ENCODE results near the gene KLC1.

GRCh38 chr14:103703433-103704385 is 74.7 kb downstream of the KLC1 start:
- TF ChIP-seq CTCF (IDR thresholded peaks at IDR 0.05; ENCODE audit: insufficient read depth, low read length, poor library complexity, severe bottlenecking) (no peak), EZH2phosphoT487 (conservative IDR thresholded peaks at IDR 0.05; ENCODE audit: low read length) (no peak)

Measured in SU-DHL-6 (cell line).